SK-N-SH (cell line): ENCODE results near the gene CDPF1.

Source experiments
- EZH2phosphoT487 ChIP-seq: fragments of 200-600 bp; sonication (generic); IDR thresholded peaks from 2 replicates; pipeline ENCODE4 v1.6.1; 2017; ENCODE audit warnings: low read depth, mixed run types, mild to moderate bottlenecking, antibody characterized with exemption, moderate library complexity, borderline replicate concordance
- FOXM1 ChIP-seq: IDR thresholded peaks from 2 replicates; pipeline ENCODE4 v1.4.0; 2012; ENCODE audit warnings: low read depth, mild to moderate bottlenecking
- GABPA ChIP-seq: IDR thresholded peaks from 2 replicates; pipeline ENCODE4 v1.4.0; 2012; ENCODE audit warnings: low read depth, mild to moderate bottlenecking
- JUND ChIP-seq: IDR thresholded peaks from 2 replicates; pipeline ENCODE4 v1.4.0; 2012
- TAF1 ChIP-seq: IDR thresholded peaks from 2 replicates; pipeline ENCODE4 v1.6.1; 2012; ENCODE audit warnings: low read depth, mild to moderate bottlenecking, low read length, moderate library complexity, borderline replicate concordance
- TF ChIP-seq, protein P1 (sequence below): fragments of 200-600 bp; sonication (generic); IDR thresholded peaks from 2 replicates; pipeline ENCODE4 v1.6.1; 2017; ENCODE audit warnings: antibody characterized with exemption, mild to moderate bottlenecking, moderate library complexity
- TF ChIP-seq, protein P2 (sequence below): IDR thresholded peaks from 2 replicates; pipeline ENCODE4 v1.4.0; 2012; ENCODE audit warnings: low read depth
- TF ChIP-seq, protein P3 (sequence below): IDR thresholded peaks from 2 replicates; pipeline ENCODE4 v1.6.1; 2012; ENCODE audit warnings: mild to moderate bottlenecking, low read depth, low read length, moderate library complexity

DNA sequence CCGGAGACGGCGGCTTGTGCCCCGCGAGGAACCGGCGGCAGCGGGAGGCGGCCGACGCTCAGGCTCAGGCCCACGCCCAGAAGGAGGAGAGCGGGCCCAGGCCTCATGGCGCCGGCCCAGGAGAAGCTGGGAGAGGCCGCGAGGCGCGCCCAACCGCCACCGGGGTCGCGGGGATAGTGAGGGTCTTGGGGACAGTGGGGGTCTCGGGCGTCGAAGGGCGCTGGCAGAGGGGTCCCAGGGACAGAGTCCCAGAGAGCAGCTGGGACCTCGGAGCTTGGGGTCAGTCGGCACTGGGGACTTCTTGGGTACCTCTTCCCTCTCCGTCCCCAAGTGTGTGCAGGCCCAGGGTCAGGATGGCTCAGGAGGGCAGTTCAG, 13.1 kb upstream of the CDPF1 start, which contains the start of gene PKDREJ:
- TF ChIP-seq FOXM1 (no peak), TAF1 (no peak), EZH2phosphoT487 (no peak), JUND (no peak), GABPA (no peak)
- TF ChIP-seq, protein P1, sequence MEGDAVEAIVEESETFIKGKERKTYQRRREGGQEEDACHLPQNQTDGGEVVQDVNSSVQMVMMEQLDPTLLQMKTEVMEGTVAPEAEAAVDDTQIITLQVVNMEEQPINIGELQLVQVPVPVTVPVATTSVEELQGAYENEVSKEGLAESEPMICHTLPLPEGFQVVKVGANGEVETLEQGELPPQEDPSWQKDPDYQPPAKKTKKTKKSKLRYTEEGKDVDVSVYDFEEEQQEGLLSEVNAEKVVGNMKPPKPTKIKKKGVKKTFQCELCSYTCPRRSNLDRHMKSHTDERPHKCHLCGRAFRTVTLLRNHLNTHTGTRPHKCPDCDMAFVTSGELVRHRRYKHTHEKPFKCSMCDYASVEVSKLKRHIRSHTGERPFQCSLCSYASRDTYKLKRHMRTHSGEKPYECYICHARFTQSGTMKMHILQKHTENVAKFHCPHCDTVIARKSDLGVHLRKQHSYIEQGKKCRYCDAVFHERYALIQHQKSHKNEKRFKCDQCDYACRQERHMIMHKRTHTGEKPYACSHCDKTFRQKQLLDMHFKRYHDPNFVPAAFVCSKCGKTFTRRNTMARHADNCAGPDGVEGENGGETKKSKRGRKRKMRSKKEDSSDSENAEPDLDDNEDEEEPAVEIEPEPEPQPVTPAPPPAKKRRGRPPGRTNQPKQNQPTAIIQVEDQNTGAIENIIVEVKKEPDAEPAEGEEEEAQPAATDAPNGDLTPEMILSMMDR: no peak
- TF ChIP-seq, protein P2, sequence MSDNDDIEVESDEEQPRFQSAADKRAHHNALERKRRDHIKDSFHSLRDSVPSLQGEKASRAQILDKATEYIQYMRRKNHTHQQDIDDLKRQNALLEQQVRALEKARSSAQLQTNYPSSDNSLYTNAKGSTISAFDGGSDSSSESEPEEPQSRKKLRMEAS: no peak
- TF ChIP-seq, protein P3, sequence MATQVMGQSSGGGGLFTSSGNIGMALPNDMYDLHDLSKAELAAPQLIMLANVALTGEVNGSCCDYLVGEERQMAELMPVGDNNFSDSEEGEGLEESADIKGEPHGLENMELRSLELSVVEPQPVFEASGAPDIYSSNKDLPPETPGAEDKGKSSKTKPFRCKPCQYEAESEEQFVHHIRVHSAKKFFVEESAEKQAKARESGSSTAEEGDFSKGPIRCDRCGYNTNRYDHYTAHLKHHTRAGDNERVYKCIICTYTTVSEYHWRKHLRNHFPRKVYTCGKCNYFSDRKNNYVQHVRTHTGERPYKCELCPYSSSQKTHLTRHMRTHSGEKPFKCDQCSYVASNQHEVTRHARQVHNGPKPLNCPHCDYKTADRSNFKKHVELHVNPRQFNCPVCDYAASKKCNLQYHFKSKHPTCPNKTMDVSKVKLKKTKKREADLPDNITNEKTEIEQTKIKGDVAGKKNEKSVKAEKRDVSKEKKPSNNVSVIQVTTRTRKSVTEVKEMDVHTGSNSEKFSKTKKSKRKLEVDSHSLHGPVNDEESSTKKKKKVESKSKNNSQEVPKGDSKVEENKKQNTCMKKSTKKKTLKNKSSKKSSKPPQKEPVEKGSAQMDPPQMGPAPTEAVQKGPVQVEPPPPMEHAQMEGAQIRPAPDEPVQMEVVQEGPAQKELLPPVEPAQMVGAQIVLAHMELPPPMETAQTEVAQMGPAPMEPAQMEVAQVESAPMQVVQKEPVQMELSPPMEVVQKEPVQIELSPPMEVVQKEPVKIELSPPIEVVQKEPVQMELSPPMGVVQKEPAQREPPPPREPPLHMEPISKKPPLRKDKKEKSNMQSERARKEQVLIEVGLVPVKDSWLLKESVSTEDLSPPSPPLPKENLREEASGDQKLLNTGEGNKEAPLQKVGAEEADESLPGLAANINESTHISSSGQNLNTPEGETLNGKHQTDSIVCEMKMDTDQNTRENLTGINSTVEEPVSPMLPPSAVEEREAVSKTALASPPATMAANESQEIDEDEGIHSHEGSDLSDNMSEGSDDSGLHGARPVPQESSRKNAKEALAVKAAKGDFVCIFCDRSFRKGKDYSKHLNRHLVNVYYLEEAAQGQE: no peak
